Cortex of kidney (tissue), 1 donor: ENCODE results near the gene RGP1.

Source experiments
- DNase-seq: peaks from one replicate; lab custom pipeline; 2025; lab: John Stamatoyannopoulos, UW

RGP1 gene

DNA sequence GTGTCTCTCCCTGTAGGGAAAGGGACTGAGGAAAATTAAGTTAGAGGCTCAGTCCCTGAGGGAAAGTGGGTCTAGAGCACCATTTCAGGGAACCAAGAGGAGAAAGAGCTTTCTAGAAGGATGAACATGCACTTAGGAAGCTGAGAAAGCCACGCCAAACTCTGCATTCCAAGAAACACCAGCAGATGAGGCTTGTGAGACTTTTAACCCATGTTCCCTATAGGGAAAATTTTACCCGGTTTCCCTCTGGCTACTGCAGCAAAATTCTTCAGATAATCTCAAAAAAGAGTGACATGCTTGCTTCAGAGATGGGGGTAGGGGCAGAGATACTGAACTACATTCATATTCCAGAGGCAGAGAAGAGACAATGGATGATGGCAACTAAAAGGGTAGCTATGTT is 25.7 kb upstream of the RGP1 start:
- no peak for DNase-seq

DNA sequence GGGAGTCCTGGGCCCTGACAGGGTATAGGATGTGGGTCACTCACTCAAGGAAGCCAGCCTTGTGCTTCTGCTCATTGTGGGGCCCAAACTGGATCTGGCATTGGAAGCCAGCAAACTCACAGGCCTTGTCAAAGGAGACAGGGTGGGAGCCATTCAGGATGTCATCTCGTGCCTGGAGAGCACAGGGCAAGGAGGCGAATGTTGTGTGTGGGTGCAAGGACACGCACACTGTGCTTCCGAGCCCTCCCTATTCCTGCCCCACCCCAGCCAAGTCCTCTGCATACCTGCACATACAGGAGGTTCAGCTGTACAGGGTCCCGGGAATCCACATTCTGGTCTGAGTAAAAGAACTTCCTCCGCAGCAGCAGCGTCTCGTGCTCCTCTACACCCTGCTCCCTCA is 25.2 kb upstream of the RGP1 start:
- no peak for DNase-seq

DNA sequence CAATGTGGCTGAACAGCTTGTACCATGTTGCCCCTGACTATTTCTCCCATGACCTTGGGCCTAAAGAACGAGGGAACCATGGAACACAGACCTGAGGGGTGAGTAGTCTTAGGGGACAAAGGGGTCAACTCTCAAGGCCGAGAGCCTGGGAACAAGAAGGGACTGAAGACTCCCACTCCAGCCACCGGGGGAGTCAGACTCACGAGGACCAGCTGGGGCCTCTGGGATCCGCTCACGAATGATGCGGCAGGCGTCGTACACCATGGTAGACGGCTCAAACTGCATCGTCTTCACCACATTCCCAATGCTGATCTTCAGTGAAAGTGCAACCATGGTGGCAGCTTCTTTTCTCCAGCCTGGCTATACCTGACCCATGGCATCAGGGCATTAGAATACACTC is 23.7 kb upstream of the RGP1 start:
- no peak for DNase-seq

DNA sequence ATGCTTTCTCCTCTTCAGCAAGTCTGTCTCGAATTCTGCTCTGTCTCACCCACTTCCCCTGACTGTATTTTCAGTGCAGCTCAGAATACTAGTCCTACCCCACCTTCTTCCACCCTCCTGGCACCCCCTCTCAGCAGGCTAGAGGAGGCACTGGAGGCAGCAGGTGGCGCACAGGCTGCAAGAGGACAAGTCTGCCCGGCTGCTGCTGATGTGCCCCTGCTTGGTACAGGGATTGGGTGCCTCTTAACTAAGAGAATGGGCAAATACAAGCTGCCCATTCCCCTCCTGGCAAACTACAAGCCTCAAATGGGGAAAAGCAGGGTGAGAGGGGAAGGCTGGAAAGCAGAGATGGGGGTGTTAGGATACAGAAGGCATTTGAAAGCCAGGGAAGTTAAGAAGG is 22.2 kb upstream of the RGP1 start:
- DNase-seq = no peak

DNA sequence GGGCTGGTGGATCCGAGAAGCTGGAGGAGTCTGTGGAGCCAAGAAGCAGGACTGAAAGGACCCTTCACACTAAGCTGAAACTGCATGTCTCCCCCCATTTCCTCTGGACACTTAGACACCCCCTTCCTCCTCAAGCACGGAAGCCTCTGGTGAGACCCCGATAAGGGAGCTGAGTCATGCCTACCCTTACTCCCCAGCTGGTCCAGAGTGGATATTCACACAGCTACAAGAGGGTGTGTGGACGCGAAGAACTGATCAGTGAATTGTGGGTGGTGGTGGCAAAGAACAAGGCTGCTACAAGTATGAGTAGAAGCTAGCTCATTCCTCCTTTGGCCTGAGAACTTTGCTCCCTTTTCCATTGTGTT is 21.4 kb upstream of the RGP1 start:
- DNase-seq = no peak

DNA sequence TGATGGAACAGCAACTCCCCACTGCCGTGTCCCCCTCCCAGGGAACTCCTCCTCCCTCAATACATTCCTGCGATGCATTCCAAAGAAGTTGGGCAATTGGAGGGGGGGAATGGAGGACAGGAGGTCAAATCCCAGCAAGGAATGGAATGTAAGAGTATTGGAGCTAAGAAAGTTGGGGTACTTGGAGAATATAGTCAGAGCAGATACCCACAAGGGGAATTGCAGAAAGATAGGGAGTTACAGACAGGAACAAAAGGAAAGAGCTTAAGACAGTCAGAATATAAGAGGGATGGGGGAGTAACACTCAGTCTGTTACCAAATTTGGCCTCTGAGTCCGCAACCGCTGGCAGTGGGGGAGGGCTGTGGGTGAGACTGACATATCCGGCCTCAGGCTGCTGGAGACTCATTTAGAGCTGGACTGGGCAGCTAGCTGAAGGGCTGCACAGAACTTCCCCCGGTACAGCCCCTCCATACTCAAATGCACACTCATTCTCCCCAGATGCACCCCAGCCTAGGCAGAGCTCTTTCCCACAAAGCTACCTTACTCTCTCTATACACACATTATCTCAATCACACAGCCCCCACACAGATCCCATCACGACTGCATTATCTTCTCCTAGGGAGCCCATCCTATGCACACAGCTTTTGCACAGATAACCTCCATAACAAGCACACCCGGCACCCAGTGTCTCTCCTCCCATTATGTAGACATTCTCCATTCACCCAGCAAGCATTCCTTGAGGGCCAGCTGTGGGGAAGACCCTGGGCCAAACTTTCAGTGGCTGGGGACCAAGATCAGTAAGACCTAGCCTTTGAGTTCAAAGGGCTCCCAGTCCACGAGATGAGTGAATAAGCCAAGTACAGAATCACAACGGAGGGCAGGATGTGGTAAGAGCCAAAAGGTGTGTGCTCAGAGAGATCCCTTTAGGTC is 20.8 kb upstream of the RGP1 start:
- DNase-seq = no peak

DNA sequence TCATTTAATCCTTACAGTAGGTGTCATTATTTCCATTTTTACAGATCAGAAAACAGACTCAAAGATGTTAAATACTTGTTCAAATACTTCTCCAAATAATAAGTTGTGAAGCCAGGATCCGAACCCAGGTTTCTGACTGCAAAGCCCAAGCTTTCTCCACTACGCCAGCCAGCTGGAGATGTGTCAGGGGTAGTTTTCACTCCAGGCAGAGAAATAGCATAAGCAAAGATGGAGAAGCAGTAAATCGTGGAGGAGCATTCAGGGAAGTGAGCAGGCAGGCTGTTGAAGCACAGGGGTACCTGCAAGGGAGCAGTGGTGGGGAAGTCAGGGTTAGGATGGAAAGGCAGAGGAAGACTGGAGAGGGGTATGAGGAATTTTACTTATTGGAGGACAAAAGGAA is 20.0 kb upstream of the RGP1 start:
- DNase-seq = no peak

DNA sequence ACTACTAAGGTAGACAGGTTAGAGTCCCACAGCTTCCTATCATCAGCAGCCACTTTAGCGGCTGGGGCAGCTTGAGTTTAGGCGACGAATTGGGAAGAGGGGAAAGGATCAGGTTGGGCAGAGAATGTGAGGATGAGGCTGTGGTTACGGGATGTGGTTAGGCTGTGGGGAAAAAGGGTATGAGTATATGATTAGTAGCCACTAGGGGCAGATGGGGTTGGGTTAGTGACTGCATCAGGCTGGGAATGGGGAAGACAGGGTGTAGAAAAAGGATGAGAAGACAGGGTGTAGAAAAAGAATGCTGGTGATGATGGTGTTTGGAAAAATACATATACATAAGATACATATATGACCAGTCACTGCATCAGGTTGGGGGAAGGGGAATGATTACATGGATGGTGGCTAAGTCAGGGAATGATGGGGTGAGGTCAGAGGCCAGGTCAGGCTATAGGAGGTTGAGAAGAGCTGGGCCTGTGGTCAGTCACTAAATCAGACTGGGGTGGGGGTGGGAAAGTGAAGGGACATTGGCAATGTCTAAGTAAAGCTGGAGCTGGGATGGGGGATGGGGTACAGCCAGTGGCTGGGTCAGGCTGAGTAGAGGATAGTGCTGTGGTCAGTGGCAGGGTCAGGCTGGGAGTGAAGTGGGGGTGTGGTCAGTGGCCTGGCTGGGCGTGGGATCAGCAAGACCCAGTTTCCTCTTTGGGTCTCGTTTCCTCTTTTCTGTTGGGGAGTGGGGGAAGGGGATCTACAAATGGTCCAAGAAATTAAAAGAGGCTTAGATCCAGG is 19.2 kb upstream of the RGP1 start:
- no peak for DNase-seq

DNA sequence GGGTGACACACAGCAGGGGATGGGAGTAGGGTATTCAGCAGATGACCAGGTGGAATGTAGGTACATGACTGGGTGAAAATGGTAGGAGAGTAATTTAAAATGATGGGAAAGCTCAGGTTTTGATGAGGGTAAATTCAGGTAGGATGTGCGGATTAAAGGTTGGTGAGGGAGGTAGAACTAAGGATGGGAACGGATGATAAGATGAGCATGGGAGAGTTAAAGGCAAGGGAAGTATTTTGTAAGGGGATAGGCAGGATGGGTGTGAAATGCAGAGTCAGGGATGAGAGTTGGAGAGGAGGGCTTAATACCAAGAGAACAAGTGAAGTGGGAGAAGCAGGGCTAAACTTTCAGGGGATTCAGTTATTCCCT is 18.6 kb upstream of the RGP1 start:
- DNase-seq = no peak

DNA sequence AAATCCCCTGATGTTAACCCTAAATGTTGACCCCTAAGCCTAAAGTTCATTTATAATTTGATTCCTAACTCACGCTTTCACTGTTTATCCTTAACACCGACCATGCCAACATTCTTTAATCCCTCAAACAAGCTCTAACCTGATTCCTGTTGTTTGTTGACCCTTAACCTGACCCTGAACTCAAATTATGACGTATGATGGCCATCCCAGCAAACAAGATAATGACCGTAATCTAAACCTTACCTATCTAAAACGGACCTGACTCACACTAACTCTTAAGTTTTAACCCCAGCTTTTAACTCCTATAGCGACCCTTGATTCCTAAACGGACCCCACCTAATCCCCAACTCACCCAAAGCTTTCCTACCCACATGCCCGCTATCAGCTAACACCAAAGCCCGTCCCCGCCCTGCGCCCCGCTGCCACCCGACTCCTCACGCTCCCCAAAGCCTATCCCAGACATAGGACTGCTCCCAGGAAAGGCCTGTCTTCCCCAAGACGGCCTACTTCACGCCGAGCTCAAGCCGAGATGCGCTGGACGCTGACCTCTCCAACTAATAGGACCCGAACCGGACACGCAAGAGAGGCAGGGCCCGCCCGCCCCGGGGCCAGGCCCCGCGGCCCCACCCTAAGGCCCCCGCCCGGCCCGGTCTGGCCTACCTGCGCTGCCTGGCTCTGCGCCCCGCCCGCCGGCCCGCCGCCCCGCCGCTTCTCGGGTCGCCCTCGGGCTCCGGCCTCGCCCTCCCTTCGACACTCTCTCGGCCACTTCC is 17.5 kb upstream of the RGP1 start:
- no peak for DNase-seq

DNA sequence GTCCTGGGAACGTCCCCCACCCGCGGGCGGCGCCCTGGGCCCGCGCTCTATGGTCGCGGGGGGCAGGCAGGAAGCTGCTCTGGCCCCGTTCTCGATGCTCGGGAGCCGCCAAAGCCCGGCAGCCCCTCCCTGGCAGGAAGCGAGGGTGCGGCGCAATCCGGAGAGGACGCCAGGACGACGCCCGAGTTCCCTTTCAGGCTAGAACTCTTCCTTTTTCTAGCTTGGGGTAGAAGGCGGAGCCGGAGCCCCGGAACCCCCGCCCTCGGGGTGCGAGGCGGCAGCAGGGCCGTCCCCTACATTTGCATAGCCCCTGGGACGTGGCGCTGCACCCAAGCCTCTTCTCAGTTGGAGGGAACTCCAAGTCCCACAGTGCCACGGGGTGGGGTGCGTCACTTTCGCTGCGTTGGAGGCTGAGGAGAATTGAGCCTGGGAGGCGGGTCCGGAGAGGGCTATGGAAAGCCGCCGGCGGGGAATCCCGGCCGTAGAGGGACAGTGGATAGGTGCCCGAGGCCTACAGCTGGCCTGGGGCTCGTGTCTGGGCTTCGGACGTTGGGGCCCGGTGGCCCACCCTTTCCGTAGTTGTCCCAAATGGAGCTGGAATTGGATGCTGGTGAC is 16.8 kb upstream of the RGP1 start, which contains the start of the genes CREB3 and TLN1:
CREB3 (plus strand) TSS at position 482 of the 615 bp plus-strand sequence; CDS start at position 589, 107 bp downstream.
TLN1 (minus strand) TSS at position 11 of the 615 bp plus-strand sequence. CDS start 6,501 bp downstream, outside the sequence.
- DNase-seq = peak; percentile 72

DNA sequence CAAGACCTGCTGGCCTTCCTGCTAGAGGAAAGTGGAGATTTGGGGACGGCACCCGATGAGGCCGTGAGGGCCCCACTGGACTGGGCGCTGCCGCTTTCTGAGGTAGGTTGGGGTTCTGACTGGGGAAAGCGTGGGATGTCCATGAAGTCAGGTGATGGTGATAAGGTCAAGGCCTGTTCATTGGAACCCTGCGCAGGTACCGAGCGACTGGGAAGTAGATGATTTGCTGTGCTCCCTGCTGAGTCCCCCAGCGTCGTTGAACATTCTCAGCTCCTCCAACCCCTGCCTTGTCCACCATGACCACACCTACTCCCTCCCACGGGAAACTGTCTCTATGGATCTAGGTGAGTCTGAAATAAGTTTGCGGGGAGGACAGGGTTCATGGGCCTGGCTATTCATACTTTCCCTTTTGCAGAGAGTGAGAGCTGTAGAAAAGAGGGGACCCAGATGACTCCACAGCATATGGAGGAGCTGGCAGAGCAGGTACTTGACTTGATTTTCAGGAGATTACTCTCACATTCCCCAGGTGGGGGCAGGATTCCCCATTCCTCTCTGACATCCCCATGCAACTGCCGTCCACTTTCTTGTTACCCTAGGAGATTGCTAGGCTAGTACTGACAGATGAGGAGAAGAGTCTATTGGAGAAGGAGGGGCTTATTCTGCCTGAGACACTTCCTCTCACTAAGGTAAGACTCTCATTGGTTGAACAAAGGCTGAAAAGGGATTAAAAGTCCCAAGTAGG is 16.1 kb upstream of the RGP1 start:
- DNase-seq = no peak

DNA sequence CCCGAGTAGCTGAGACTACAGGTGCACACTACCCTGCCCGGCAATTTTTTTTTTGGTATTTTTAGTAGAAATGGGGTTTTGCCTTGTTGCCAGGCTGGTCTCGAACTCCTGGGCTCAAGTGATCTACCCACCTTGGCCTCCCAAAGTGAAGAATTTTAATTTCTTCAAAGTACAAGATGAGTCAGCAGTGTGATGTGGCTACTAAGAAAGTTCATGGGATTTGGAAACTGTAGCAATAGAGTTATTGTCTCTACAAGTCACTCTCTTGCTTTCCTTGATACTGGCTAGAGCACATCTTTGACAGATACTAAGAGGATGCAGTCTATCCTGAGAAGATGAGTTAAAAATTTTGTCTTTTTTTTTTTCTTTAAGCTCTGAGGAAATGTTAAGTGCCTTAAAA is 15.0 kb upstream of the RGP1 start:
- no peak for DNase-seq

DNA sequence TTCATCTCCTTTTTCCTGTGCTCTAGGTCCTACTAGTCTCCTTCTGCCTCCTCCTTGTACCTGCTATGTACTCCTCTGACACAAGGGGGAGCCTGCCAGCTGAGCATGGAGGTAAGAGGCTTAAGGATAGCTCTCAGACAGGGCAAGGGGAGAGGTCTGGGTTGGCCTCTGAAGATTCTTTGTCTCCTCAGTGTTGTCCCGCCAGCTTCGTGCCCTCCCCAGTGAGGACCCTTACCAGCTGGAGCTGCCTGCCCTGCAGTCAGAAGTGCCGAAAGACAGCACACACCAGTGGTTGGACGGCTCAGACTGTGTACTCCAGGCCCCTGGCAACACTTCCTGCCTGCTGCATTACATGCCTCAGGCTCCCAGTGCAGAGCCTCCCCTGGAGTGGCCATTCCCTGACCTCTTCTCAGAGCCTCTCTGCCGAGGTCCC is 12.9 kb upstream of the RGP1 start:
- no peak for DNase-seq

DNA sequence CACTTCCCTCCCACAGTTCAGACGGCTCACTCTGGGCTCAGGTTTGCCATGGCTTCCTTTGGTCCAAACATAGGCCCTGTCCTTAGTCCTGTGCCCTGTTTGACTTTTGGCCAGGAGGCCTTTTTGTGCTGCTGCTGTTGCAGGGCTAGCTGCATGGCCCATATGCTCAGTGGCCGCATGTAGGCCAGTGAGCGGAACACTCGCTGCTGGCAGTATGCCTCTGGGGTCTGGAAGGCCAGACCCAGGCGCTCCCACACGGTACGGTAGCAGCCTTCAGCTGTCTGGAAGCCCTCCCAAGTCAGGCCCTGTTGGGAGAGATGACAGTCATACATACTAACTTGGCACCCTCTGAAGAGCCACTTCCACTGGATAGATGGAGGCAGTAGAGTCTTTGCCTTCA is 11.9 kb upstream of the RGP1 start:
- DNase-seq = no peak

DNA sequence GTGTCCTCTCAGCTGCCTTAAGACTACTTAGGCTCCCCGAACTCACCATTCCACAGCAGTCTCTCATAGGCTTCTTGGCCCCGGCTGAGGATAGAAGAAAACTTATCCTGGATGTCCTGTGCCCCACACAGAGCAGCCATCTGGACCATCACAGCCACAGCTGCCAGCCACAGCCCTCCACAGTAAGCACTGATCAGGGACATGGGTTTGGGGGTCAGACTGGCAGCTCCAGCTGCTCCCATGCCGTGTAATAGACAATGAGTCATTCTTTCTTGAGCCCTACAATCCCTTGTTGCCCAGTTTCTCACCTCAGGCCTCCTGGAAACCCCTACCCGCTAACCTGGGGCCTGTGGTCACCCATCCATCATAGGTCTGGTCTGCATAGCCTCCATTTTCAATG is 10.9 kb upstream of the RGP1 start:
- DNase-seq = no peak

DNA sequence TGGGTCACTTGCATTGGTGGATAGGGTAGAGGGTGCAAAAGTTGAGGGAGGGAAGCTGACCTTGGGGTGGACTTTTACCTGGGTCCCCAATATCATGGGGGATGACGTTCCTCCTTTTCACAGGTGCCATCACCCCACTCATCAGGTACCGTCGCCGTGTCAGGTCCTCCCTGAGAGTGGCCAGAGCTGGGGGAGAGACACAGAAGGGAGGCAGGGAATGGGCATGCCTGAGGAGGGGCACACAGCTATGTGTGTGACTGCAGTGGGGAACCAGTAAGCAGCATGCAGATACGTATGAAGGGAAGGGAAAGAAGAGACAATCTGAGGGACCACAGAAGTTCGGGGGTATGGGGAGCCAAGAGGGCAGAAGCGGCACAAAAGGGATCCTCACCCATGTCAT is 10.2 kb upstream of the RGP1 start:
- DNase-seq = no peak

DNA sequence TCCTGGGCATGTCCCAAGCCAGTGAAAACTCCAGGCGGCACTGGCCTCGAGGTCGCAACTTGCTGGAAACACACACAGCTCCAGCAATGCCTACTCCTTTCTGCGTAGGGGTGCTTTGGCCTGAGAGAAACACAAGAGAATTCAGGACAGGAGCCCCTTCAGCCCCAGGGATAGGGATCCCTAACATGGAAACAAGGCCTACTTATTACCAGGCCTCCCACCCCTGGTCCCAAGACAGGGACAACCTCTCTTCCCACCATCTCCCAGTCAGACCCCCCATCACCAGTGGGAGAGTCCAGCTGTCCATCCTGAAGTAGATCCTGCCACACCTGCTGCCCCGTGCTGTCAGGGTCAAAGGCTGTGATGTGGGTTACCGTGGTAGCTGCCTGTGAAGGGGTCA is 8.8 kb upstream of the RGP1 start:
- DNase-seq = no peak

DNA sequence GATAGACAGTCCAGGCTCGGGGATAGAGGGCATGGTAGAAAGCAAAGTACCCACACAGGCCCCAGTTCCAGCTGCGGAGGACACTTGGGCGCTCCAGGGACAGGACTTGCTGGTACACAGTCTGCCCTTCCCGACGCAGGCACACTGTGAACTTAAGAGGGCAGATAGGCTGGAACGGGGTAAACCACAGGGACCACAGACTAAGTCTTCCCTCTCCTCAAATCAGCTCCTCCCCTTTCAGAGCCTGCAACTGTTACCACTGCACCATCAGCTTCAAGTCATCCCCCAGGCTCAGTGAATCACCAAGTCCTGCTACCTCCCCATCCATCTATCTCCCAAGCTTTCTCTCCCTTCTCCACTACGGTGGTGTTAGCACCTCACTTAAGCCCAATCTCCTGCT is 7.3 kb upstream of the RGP1 start:
- no peak for DNase-seq

DNA sequence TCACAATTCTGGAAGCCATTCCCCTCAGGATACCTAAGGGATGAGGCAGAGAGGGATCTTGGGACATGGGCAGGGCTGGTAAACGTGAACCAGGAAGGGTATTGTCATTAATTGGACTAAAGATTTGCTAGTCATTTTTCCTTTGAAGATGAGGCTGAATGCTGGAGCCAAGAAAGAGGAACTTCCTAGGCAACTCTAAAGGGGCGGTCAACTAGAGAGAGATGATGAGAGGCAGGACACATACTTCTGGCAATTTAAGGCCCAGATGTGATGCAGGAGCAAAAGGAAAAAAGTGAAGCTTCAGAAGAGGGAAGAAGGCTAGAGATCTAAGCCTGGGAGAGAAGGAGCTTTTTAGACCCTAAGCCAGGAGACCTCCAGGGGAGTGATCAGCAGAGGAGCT is 5.6 kb upstream of the RGP1 start:
- no peak for DNase-seq

DNA sequence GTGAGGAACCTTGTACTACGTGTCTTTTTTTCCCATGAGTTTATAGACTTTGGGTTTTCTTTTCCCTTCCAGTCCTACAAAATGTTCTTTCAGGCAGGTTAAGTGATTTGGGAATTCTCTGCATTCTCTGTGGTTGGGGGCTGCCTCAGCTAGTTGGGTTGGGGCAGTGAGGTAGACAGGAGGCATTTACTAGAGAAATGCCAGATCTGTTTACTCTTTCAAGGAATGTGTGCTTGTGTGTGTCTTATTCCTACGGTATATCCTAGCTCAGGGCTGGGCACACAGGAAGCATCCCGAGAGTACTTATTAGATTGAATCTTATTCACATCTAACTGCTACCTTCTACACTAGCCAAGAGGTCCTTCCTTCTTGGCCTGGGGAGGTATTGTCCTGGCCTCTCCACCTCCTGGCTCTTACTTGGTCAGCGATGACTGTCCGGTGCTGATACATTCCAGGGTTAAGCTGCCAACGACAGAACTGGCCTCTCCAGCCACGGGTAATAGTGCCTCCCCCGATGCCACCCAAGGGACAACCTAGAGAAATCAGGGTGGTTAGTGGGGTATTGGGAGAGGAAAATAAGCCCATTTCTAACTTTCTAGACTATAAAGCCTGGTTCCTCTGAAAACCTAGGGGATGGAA is 5.1 kb upstream of the RGP1 start:
- DNase-seq = no peak
